SH-SY5Y (cell line): ENCODE data around the gene KDM4C.

ENCODE experiments used
- GATA2 ChIP-seq: IDR thresholded peaks from 2 replicates; pipeline ENCODE4 v1.6.1; 2011; ENCODE audit warnings: mild to moderate bottlenecking, low read depth, low read length
- GATA3 ChIP-seq: IDR thresholded peaks from 2 replicates; pipeline ENCODE4 v1.6.1; 2011; ENCODE audit warnings: low read depth, mild to moderate bottlenecking, low read length, moderate library complexity

- TF ChIP-seq GATA2, result no peak
- no peak for TF ChIP-seq GATA3
Observed at GRCh38 chr9:7111413-7111812, 353.6 kb downstream of the KDM4C start.
